Sigmoid colon (tissue), 7 donors: ENCODE results near the gene SESN1. TPM values are rescaled to one million over a fixed set of nuclear protein-coding genes. Genes with fewer than 3 reads are reported as not detected.
A peak's percentile ranks its signal among the peaks of the same experiment; 100 is the strongest.

Experiments
- DNase-seq: peaks from one replicate; pipeline ENCODE4 v3.0.0-alpha.2; 2019
- H3K27ac ChIP-seq, 4 donors: fragments of 200-600 bp; sonication (generic); one replicate each; pipeline ENCODE4 v1.5.1; 2016 to 2019; ENCODE audit warnings: mild to moderate bottlenecking in 1 of 4
- H3K27me3 ChIP-seq, 3 donors: fragments of 200-600 bp; sonication (generic); one replicate each; pipeline ENCODE4 v1.5.1; 2019; ENCODE audit warnings: mild to moderate bottlenecking in 1 of 3
- H3K36me3 ChIP-seq, 4 donors: fragments of 200-600 bp; sonication (generic); one replicate each; pipeline ENCODE4 v1.5.1; 2016 to 2019
- H3K4me1 ChIP-seq, 4 donors: fragments of 200-600 bp; sonication (generic); one replicate each; pipeline ENCODE4 v1.5.1; 2017 to 2019
- H3K4me3 ChIP-seq, 4 donors: fragments of 200-600 bp; sonication (generic); one replicate each; pipeline ENCODE4 v1.5.1; 2017 to 2019; ENCODE audit warnings: mild to moderate bottlenecking in 2 of 4, moderate library complexity in 1 of 4
- H3K9me3 ChIP-seq, 4 donors: fragments of 200-600 bp in 3 of 4; sonication (generic) in 3 of 4; one replicate each; pipeline versions ENCODE4 v1.5.1 to v1.6.1; 2013 to 2019
- CTCF ChIP-seq, 4 experiments: fragments of 450-650 bp in 3 of 4; fragments of 200-600 bp in 1 of 4; IDR thresholded peaks; one replicate each; pipeline ENCODE4 v1.5.1; 2016 to 2019; ENCODE audit warnings: antibody characterized with exemption in 4 of 4, mild to moderate bottlenecking in 3 of 4, moderate library complexity in 2 of 4
- EP300 ChIP-seq, 4 donors: sonication (generic); formaldehyde crosslinking; IDR thresholded peaks; one replicate each; pipeline ENCODE4 v1.6.1; 2017; ENCODE audit warnings: antibody characterized with exemption in 4 of 4
- POLR2A ChIP-seq, 2 donors: fragments of 450-650 bp; IDR thresholded peaks; one replicate each; pipeline ENCODE4 v1.6.1; 2016; ENCODE audit warnings: antibody characterized with exemption in 2 of 2, mild to moderate bottlenecking in 2 of 2, moderate library complexity in 2 of 2
- POLR2AphosphoS5 ChIP-seq, 4 donors: sonication (generic); formaldehyde crosslinking; IDR thresholded peaks; one replicate each; pipeline ENCODE4 v1.6.1; 2017; ENCODE audit warnings: antibody characterized with exemption in 4 of 4
- WGBS, 2 donors: extraction: QIAGEN DNeasy Blood & Tissue Kit; methylation state at CpG; one replicate each; pipeline ENCODE4 v1.1.7; 2013; 5-methylcytosine and 5-hydroxymethylcytosine counted together
- intact Hi-C: fragments of 100-400 bp; cut with DNase I; formaldehyde crosslinking; loops from one replicate; pipeline ENCODE4 v1.15.1; 2023
- polyA plus RNA-seq, 3 donors: library from polyadenylated mRNA; stranded (reverse); fragments of 200-250 nt; gene quantifications; one replicate each; pipeline ENCODE4 v1.2.3, GENCODE V29; 2013
- total RNA-seq, 4 donors: library from RNA; depleted of rRNA; stranded (reverse); fragments of >200 nt; gene quantifications; one replicate each; pipeline ENCODE4 v1.1.0, GENCODE V29; 2016
- donor health status: healthy with polysubstance abuse.
- donor health status: Bipolar disorder and iron deficiency.
- donor health status: healthy.

The SESN1 gene
- total and polyA plus RNA-seq, 7 donors: 18.3 to 144 (median 63.0) TPM

GRCh38 chr6:109095036-109095834, 589 bp upstream of the SESN1 start, which contains the start of gene CEP57L1:
TSS of gene CEP57L1 (plus strand) at chr6:109095507. CDS start at chr6:109145222, 49,715 bp downstream.
- Histone ChIP-seq H3K4me1 (peaks cover 0 to 38% (median 26%) of the 10 kb centered on the region in 4 donors), H3K36me3 (no peaks in the 10 kb centered on the region), H3K27me3 (no peaks in the 10 kb centered on the region), H3K9me3 (no peaks in the 10 kb centered on the region), H3K27ac (peak within 1 kb of the TSS; percentile 97 to 99 (median 98)), H3K4me3 (peak within 1 kb of the TSS; percentile 71 to 77 (median 74))
- intact Hi-C loops: loop anchor here (10.0 kb wide), 3 partner anchors 830 to 1980 kb away; partner anchors contain the start of genes BEND3, OSTM1 and SNX3
- 0% methylated on average over 49 of the region's 49 CpGs for WGBS, 2 donors
- TF ChIP-seq POLR2A (IDR thresholded peaks at IDR 0.05) (peak; percentile 23 to 65), EP300 (IDR thresholded peaks at IDR 0.05) (peak in 1 of 4 donors; percentile 19), CTCF (IDR thresholded peaks at IDR 0.05) (no peak), POLR2AphosphoS5 (IDR thresholded peaks at IDR 0.05) (peak; percentile 72 to 87 (median 78))
- peak; percentile 99 for DNase-seq

- Histone ChIP-seq H3K36me3 (no peaks in the 10 kb centered on the region), H3K9me3 (no peaks in the 10 kb centered on the region), H3K4me3 (peak overlapping the region; percentile 71 to 77 (median 74)), H3K27ac (peak overlapping the region; percentile 97 to 99 (median 98)), H3K27me3 (no peaks in the 10 kb centered on the region), H3K4me1 (peaks cover 0 to 43% (median 36%) of the 10 kb centered on the region in 4 donors)
- WGBS, 2 donors: 0% methylated on average over 19 of the region's 19 CpGs
- intact Hi-C loops: loop anchor here (1.0 to 10.0 kb wide), 6 partner anchors 288 to 1979 kb away; partner anchors contain the start of genes BEND3, CD164, FOXO3 and OSTM1
- no peak for DNase-seq
- TF ChIP-seq EP300 (IDR thresholded peaks at IDR 0.05) (no peak), POLR2AphosphoS5 (IDR thresholded peaks at IDR 0.05) (no peak)
These were observed 772 bp downstream of the SESN1 start for GRCh38 chr6:109093732-109094415.

- intact Hi-C loops: loop anchor here (5.0 to 10.0 kb wide), 5 partner anchors 290 to 1977 kb away; partner anchors contain the start of genes BEND3, CD164, OSTM1 and SEC63
- peaks cover 0 to 61% (median 52%) of the 10 kb centered on the region in 4 donors for H3K4me1 ChIP-seq
- no peaks in the 10 kb centered on the region for H3K9me3 ChIP-seq
- no peaks in the 10 kb centered on the region for H3K27me3 ChIP-seq
- peak overlapping the region; percentile 71 to 77 (median 74) for H3K4me3 ChIP-seq
- TF ChIP-seq POLR2A (IDR thresholded peaks at IDR 0.05) (no peak), CTCF (IDR thresholded peaks at IDR 0.05) (no peak), POLR2AphosphoS5 (IDR thresholded peaks at IDR 0.05) (no peak), EP300 (IDR thresholded peaks at IDR 0.05) (no peak)
- H3K36me3 ChIP-seq: no peaks in the 10 kb centered on the region
- WGBS, 2 donors: 47 to 51% methylated on average over 1 of the region's 1 CpG
- H3K27ac ChIP-seq: peak overlapping the region in 2 of 4 donors; percentile 99
- DNase-seq: no peak
These were observed 2.6 kb downstream of the SESN1 start for GRCh38 chr6:109092074-109092473.

GRCh38 chr6:109091314-109092024, 3.2 kb downstream of the SESN1 start:
- peaks cover 0 to 66% (median 53%) of the 10 kb centered on the region in 4 donors for H3K4me1 ChIP-seq
- no peaks in the 10 kb centered on the region for H3K36me3 ChIP-seq
- no peak for DNase-seq
- H3K27ac ChIP-seq: peak overlapping the region in 3 of 4 donors; percentile 5 to 99 (median 38)
- intact Hi-C loops: loop anchor here (5.0 to 10.0 kb wide), 5 partner anchors 291 to 1977 kb away; partner anchors contain the start of genes BEND3, CD164, OSTM1 and SEC63
- no peaks in the 10 kb centered on the region for H3K9me3 ChIP-seq
- no peaks in the 10 kb centered on the region for H3K27me3 ChIP-seq
- peak overlapping the region; percentile 71 to 77 (median 74) for H3K4me3 ChIP-seq
- TF ChIP-seq POLR2AphosphoS5 (IDR thresholded peaks at IDR 0.05) (peak in 1 of 4 donors; percentile 39), EP300 (IDR thresholded peaks at IDR 0.05) (peak in 1 of 4 donors; percentile 68), CTCF (IDR thresholded peaks at IDR 0.05) (no peak), POLR2A (IDR thresholded peaks at IDR 0.05) (no peak)
- WGBS, 2 donors: 85 to 91% methylated on average over 5 of the region's 5 CpGs
